HEK293 (cell line): ENCODE results near the gene GRK5.

Source experiments
- ZNF10 ChIP-seq: fragments of 450-650 bp; formaldehyde crosslinking; IDR thresholded peaks from 2 replicates; pipeline ENCODE4 v1.5.1; 2017; ENCODE audit warnings: missing biosample characterization, missing genetic modification characterization
- TF ChIP-seq, protein P1 (sequence below): fragments of 450-650 bp; formaldehyde crosslinking; IDR thresholded peaks from 2 replicates; pipeline ENCODE4 v1.5.1; 2016; ENCODE audit warnings: missing biosample characterization, missing genetic modification characterization

DNA sequence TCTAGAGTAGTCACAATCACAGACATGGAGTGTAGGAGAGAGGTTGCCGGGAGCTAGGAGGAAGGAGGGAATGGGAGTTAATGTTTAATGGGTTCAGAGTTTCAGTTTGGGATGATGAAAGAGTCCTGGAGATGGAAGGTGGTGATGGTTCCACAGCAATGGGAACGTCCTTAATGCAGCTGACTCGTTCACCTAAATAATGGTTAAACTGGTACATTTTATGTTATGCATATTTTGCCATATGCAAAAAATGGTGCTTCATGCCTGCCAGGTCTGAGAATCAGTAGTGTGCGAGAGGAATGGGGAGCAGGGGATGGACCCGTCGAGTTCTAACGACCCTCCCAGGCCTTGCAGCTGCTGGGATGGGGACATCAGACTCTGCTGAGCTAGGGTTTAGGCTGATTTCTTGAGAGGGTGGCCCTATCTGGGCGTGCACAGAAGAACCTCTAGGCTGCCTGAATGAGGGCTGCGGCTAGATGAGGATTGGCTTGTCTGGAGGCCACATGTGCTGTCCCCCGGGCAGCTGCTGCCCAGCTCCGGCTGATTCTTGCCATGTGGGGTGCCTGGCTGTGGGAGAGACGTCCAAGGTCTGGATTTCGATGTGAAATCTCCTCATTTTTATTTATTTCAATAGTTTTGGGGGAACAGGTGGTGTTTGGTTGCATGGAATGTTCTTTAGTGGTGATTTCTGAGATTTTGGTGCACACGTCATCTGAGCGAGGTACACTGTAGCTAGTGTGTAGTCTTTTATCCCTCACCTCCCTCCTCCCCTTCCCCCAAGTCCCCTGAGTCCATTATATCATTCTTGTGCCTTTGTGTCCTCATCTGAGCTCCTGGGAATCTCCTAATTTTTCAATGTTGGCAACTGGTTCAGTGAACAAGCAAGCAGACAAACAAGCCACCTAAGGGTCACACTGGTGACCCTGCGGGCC lies 116.0 kb downstream of the GRK5 start:
- TF ChIP-seq, protein P1, sequence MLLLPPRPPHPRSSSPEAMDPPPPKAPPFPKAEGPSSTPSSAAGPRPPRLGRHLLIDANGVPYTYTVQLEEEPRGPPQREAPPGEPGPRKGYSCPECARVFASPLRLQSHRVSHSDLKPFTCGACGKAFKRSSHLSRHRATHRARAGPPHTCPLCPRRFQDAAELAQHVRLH (tag by site-specific recombination), result no peak
- TF ChIP-seq ZNF10 (tag by site-specific recombination), result no peak
